Breast epithelium (tissue), 4 donors: ENCODE results near the gene GBF1. TPM values are rescaled to one million over a fixed set of nuclear protein-coding genes. Genes with fewer than 3 reads are reported as not detected.

ENCODE experiments used
- DNase-seq, 2 donors: peaks; one replicate each; pipeline ENCODE4 v3.0.0-alpha.2; 2019; ENCODE audit warnings: low spot score in 2 of 2
- H3K27ac ChIP-seq, 2 donors: fragments of 200-600 bp; sonication (generic) in 1 of 2; one replicate each; pipeline ENCODE4 v1.5.1; 2016 to 2019; ENCODE audit warnings: mild to moderate bottlenecking in 1 of 2
- H3K27me3 ChIP-seq, 2 donors: fragments of 200-600 bp; sonication (generic) in 1 of 2; one replicate each; pipeline versions ENCODE4 v1.5.1 to v1.6.0; 2017 to 2019; ENCODE audit warnings: control low read depth in 1 of 2, mild to moderate bottlenecking in 1 of 2
- H3K36me3 ChIP-seq: fragments of 200-600 bp; one replicate; pipeline ENCODE4 v1.5.1; 2019
- H3K4me1 ChIP-seq, 2 donors: fragments of 200-600 bp; sonication (generic); one replicate each; pipeline ENCODE4 v1.5.1; 2016 to 2019; ENCODE audit warnings: control low read depth in 1 of 2
- H3K4me3 ChIP-seq, 3 donors: fragments of 200-600 bp; sonication (generic); 1 replicate in 2 of 3; 2 replicates in 1 of 3; pipeline ENCODE4 v1.5.1; 2016 to 2019; ENCODE audit warnings: mild to moderate bottlenecking in 3 of 3, moderate library complexity in 2 of 3
- H3K9me3 ChIP-seq, 2 donors: fragments of 200-600 bp; sonication (generic) in 1 of 2; one replicate each; pipeline ENCODE4 v1.5.1; 2016 to 2019; ENCODE audit warnings: control low read depth in 1 of 2
- CTCF ChIP-seq, 3 donors: fragments of 450-650 bp; IDR thresholded peaks; one replicate each; pipeline ENCODE4 v1.5.1; 2016 to 2017; ENCODE audit warnings: antibody characterized with exemption in 3 of 3, mild to moderate bottlenecking in 3 of 3, moderate library complexity in 3 of 3
- POLR2A ChIP-seq: fragments of 450-650 bp; IDR thresholded peaks from one replicate; pipeline ENCODE4 v1.6.1; 2016; ENCODE audit warnings: antibody characterized with exemption, mild to moderate bottlenecking, moderate library complexity
- POLR2AphosphoS5 ChIP-seq, 3 donors: sonication (generic); formaldehyde crosslinking; IDR thresholded peaks; one replicate each; pipeline ENCODE4 v1.6.1; 2017; ENCODE audit warnings: antibody characterized with exemption in 3 of 3
- intact Hi-C: fragments of 100-400 bp; cut with DNase I; formaldehyde crosslinking; loops from one replicate; pipeline ENCODE4 v1.15.1; 2023; ENCODE audit warnings: low total_unique reads
- total RNA-seq, 3 donors: library from RNA; depleted of rRNA; stranded (reverse); fragments of >200 nt; gene quantifications; one replicate each; pipeline ENCODE4 v1.1.0, GENCODE V29; 2016

The GBF1 gene
- total RNA-seq, 3 donors from 2014 or later, result 25.8 to 32.1 (median 25.9) TPM

- no peak for TF ChIP-seq POLR2A
- peak; percentile 41 to 75 (median 72) for TF ChIP-seq CTCF (IDR thresholded peaks at IDR 0.05)
- peak in 1 of 3 donors; percentile 76 for TF ChIP-seq POLR2AphosphoS5 (IDR thresholded peaks at IDR 0.05)
- intact Hi-C loops, result no loop called here
- Histone ChIP-seq H3K36me3 (no peaks in the 10 kb centered on the region), H3K4me3 (peak overlapping the region; percentile 83 to 94 (median 90)), H3K4me1 (peaks cover 5 to 11% of the 10 kb centered on the region in 2 donors), H3K27me3 (peaks cover 0 to 14% of the 10 kb centered on the region in 2 donors), H3K9me3 (no peaks in the 10 kb centered on the region), H3K27ac (peak overlapping the region; percentile 88 to 96)
- peak; percentile 65 to 81 for DNase-seq
These were observed 177.3 kb downstream of the GBF1 start for GRCh38 chr10:102422545-102423129.

GRCh38 chr10:102423372-102423968, 178.1 kb downstream of the GBF1 start:
- H3K27ac ChIP-seq, result peak overlapping the region; percentile 88 to 96
- DNase-seq, result no peak
- no peak for TF ChIP-seq POLR2AphosphoS5 (IDR thresholded peaks at IDR 0.05)
- no peak for TF ChIP-seq CTCF (IDR thresholded peaks at IDR 0.05)
- no peak for TF ChIP-seq POLR2A
- intact Hi-C loops, result no loop called here
- peaks cover 0 to 5% of the 10 kb centered on the region in 2 donors for H3K27me3 ChIP-seq
- H3K4me3 ChIP-seq, result peak overlapping the region in 1 of 3 donors; percentile 90
- peaks cover 5 to 11% of the 10 kb centered on the region in 2 donors for H3K4me1 ChIP-seq
- no peaks in the 10 kb centered on the region for H3K9me3 ChIP-seq
- H3K36me3 ChIP-seq, result no peaks in the 10 kb centered on the region

- no peak overlapping the region for H3K4me3 ChIP-seq
- peaks cover 5 to 11% of the 10 kb centered on the region in 2 donors for H3K4me1 ChIP-seq
- no peak overlapping the region for H3K27ac ChIP-seq
- intact Hi-C loops, result no loop called here
- H3K36me3 ChIP-seq, result no peaks in the 10 kb centered on the region
- no peak for TF ChIP-seq POLR2A
- no peak for TF ChIP-seq CTCF (IDR thresholded peaks at IDR 0.05)
- no peak for TF ChIP-seq POLR2AphosphoS5 (IDR thresholded peaks at IDR 0.05)
- no peaks in the 10 kb centered on the region for H3K9me3 ChIP-seq
- no peaks in the 10 kb centered on the region for H3K27me3 ChIP-seq
- DNase-seq, result no peak
These were observed 178.8 kb downstream of the GBF1 start for GRCh38 chr10:102424145-102424544.

- H3K27me3 ChIP-seq, result no peaks in the 10 kb centered on the region
- TF ChIP-seq CTCF (IDR thresholded peaks at IDR 0.05) (no peak), POLR2AphosphoS5 (IDR thresholded peaks at IDR 0.05) (no peak), POLR2A (no peak)
- no peak overlapping the region for H3K27ac ChIP-seq
- no peak for DNase-seq
- H3K36me3 ChIP-seq, result no peaks in the 10 kb centered on the region
- H3K4me3 ChIP-seq, result no peak overlapping the region
- no peaks in the 10 kb centered on the region for H3K9me3 ChIP-seq
- H3K4me1 ChIP-seq, result peaks cover 3 to 8% of the 10 kb centered on the region in 2 donors
- intact Hi-C loops, result no loop called here
These were observed 179.6 kb downstream of the GBF1 start for GRCh38 chr10:102424916-102425315.

GRCh38 chr10:102425444-102425843, 180.1 kb downstream of the GBF1 start:
- Histone ChIP-seq H3K4me3 (no peak overlapping the region), H3K27ac (no peak overlapping the region), H3K9me3 (no peaks in the 10 kb centered on the region), H3K36me3 (no peaks in the 10 kb centered on the region), H3K27me3 (no peaks in the 10 kb centered on the region), H3K4me1 (peaks cover 0 to 5% of the 10 kb centered on the region in 2 donors)
- DNase-seq, result no peak
- intact Hi-C loops, result no loop called here
- no peak for TF ChIP-seq POLR2A
- TF ChIP-seq CTCF (IDR thresholded peaks at IDR 0.05), result no peak
- TF ChIP-seq POLR2AphosphoS5 (IDR thresholded peaks at IDR 0.05), result no peak
